IPS DF 6.9 (cell line): ENCODE results near the gene PCBD1.

Experiments used
- DNase-seq: peaks from one replicate; pipeline ENCODE4 v3.0.0-alpha.2; 2013; ENCODE audit warnings: low read depth, low spot score
- H3K27ac ChIP-seq: one replicate; pipeline ENCODE4 v1.5.1; 2013; ENCODE audit warnings: low read length, control low read depth
- H3K27me3 ChIP-seq: 2 replicates; pipeline ENCODE4 v1.6.1; 2013; ENCODE audit warnings: mild to moderate bottlenecking, low read length; ENCODE audit not compliant: control insufficient read depth, insufficient read depth
- H3K36me3 ChIP-seq: 2 replicates; pipeline ENCODE4 v1.6.1; 2013; ENCODE audit warnings: low read length; ENCODE audit not compliant: control insufficient read depth, insufficient read depth
- H3K4me1 ChIP-seq: 2 replicates; pipeline ENCODE4 v1.6.1; 2013; ENCODE audit warnings: low read length; ENCODE audit not compliant: control insufficient read depth, insufficient read depth
- H3K4me3 ChIP-seq: 2 replicates; pipeline ENCODE4 v1.5.1; 2013; ENCODE audit warnings: mild to moderate bottlenecking, low read length
- H3K9me3 ChIP-seq: 2 replicates; pipeline ENCODE4 v1.6.1; 2013; ENCODE audit warnings: low read length, inconsistent platforms; ENCODE audit not compliant: control insufficient read depth, insufficient read depth
- WGBS: extraction: QIAGEN DNeasy Blood & Tissue Kit; methylation state at CpG from one replicate; pipeline ENCODE4 v1.1.7; 2013; ENCODE audit warnings: mixed read lengths, missing lambda C conversion rate; ENCODE audit not compliant: insufficient read length, insufficient coverage; 5-methylcytosine and 5-hydroxymethylcytosine counted together

Gene PCBD1

DNA sequence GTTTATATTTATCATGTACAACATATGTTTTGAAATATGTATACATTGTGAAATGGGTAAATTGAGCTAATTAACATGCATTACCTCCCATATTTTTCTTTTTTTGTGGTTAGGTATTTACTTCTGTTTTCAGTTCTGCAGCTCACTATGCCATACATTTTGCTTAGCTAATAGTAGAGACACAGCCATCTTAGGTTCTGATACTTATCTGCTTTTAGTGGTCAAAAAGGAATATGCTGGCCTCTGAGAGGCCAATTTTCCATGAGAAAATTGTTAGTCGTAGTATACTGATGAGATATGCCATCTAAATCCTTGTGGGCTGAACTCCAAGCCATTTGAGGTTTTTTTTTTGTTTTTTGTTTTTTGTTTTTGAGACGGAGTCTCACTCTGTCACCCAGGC lies 41.6 kb downstream of the PCBD1 start:
- Histone ChIP-seq H3K4me3 (no peak overlapping the region), H3K4me1 (no peaks in the 10 kb centered on the region), H3K36me3 (peaks cover 2% of the 10 kb centered on the region), H3K27me3 (no peaks in the 10 kb centered on the region), H3K27ac (no peak overlapping the region), H3K9me3 (no peaks in the 10 kb centered on the region)
- no CpG with 5 or more reads among the region's 2 CpGs for WGBS
- DNase-seq, result no peak

DNA sequence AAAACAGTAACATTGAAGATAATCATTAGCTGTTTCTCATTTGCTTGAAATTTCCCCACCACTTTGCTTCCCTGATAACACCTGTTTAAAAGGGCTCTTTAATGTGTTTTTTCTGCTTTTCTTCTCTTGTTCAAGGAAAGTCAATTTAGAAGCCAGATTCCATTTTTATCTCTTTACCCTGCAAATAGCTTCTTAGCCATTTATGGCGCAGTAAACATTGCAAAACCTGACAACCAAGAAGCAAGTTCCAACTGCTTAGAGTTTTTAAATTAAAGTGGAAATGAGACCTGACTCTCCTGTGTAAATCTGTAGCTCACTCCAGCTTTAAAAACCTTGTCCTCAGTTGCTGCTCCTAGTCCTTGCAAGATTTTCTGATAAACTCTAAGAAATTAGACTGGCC lies 42.5 kb downstream of the PCBD1 start:
- Histone ChIP-seq H3K27ac (no peak overlapping the region), H3K36me3 (no peaks in the 10 kb centered on the region; the same call in 1 of the 2 replicates), H3K4me1 (no peaks in the 10 kb centered on the region), H3K27me3 (no peaks in the 10 kb centered on the region), H3K9me3 (no peaks in the 10 kb centered on the region), H3K4me3 (no peak overlapping the region)
- no CpG with 5 or more reads among the region's 1 CpG for WGBS
- DNase-seq, result no peak

GRCh38 chr10:70845256-70845655 lies 43.1 kb downstream of the PCBD1 start:
- Histone ChIP-seq H3K27ac (no peak overlapping the region), H3K36me3 (no peaks in the 10 kb centered on the region; the same call in 1 of the 2 replicates), H3K27me3 (no peaks in the 10 kb centered on the region), H3K4me3 (no peak overlapping the region), H3K9me3 (no peaks in the 10 kb centered on the region), H3K4me1 (no peaks in the 10 kb centered on the region)
- DNase-seq, result no peak
- no CpG with 5 or more reads among the region's 2 CpGs for WGBS

- DNase-seq, result no peak
- H3K36me3 ChIP-seq, result no peaks in the 10 kb centered on the region; the same call in 1 of the 2 replicates
- no peak overlapping the region for H3K27ac ChIP-seq
- WGBS, result no CpG with 5 or more reads among the region's 2 CpGs
- H3K9me3 ChIP-seq, result no peaks in the 10 kb centered on the region
- no peaks in the 10 kb centered on the region for H3K4me1 ChIP-seq
- H3K27me3 ChIP-seq, result no peaks in the 10 kb centered on the region
- no peak overlapping the region for H3K4me3 ChIP-seq
These were observed 44.4 kb downstream of the PCBD1 start for GRCh38 chr10:70843776-70844489.

DNA sequence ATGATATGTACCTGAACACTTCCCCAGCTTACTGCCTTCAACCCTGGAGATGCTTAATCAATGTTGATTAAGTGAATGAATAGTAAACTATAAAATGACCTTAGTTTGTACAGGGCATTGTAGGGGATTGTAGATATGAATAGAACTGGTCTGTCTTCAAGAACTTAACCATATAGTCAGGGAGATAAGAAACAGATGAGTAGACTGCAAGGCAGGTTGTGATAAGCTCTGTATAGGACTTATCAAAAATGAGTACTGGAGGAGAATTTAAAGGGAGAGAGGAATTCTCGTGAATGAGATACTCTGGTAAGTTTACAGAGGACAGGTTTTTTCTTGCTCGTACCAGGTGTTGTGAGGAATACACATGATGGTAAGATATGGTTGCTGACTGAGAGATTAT lies 45.0 kb downstream of the PCBD1 start:
- no peak for DNase-seq
- Histone ChIP-seq H3K36me3 (no peaks in the 10 kb centered on the region; the same call in 1 of the 2 replicates), H3K9me3 (no peaks in the 10 kb centered on the region), H3K27me3 (no peaks in the 10 kb centered on the region), H3K27ac (no peak overlapping the region), H3K4me3 (no peak overlapping the region), H3K4me1 (no peaks in the 10 kb centered on the region)
- no CpG with 5 or more reads among the region's 2 CpGs for WGBS

GRCh38 chr10:70840836-70841235 lies 47.5 kb downstream of the PCBD1 start:
- DNase-seq, result no peak
- H3K36me3 ChIP-seq, result no peaks in the 10 kb centered on the region; the same call in 1 of the 2 replicates
- no peaks in the 10 kb centered on the region for H3K27me3 ChIP-seq
- H3K27ac ChIP-seq, result no peak overlapping the region
- H3K9me3 ChIP-seq, result no peaks in the 10 kb centered on the region
- no CpG with 5 or more reads among the region's 2 CpGs for WGBS
- no peak overlapping the region for H3K4me3 ChIP-seq
- H3K4me1 ChIP-seq, result no peaks in the 10 kb centered on the region

GRCh38 chr10:70838270-70838805 lies 50.0 kb downstream of the PCBD1 start:
- H3K36me3 ChIP-seq, result no peaks in the 10 kb centered on the region; the same call in 1 of the 2 replicates
- H3K27me3 ChIP-seq, result no peaks in the 10 kb centered on the region
- no CpG with 5 or more reads among the region's 4 CpGs for WGBS
- H3K27ac ChIP-seq, result no peak overlapping the region
- no peak for DNase-seq
- no peak overlapping the region for H3K4me3 ChIP-seq
- H3K4me1 ChIP-seq, result no peaks in the 10 kb centered on the region
- H3K9me3 ChIP-seq, result no peaks in the 10 kb centered on the region

GRCh38 chr10:70837660-70838059 lies 50.7 kb downstream of the PCBD1 start:
- no CpG with 5 or more reads among the region's 3 CpGs for WGBS
- Histone ChIP-seq H3K4me3 (no peak overlapping the region), H3K27me3 (no peaks in the 10 kb centered on the region), H3K36me3 (no peaks in the 10 kb centered on the region; the same call in 1 of the 2 replicates), H3K4me1 (no peaks in the 10 kb centered on the region), H3K9me3 (no peaks in the 10 kb centered on the region), H3K27ac (no peak overlapping the region)
- no peak for DNase-seq

GRCh38 chr10:70836319-70836718 lies 52.0 kb downstream of the PCBD1 start:
- Histone ChIP-seq H3K9me3 (no peaks in the 10 kb centered on the region), H3K27me3 (no peaks in the 10 kb centered on the region), H3K27ac (no peak overlapping the region), H3K4me3 (no peak overlapping the region), H3K4me1 (no peaks in the 10 kb centered on the region), H3K36me3 (no peaks in the 10 kb centered on the region; the same call in 1 of the 2 replicates)
- WGBS, result no CpG with 5 or more reads among the region's 2 CpGs
- no peak for DNase-seq

DNA sequence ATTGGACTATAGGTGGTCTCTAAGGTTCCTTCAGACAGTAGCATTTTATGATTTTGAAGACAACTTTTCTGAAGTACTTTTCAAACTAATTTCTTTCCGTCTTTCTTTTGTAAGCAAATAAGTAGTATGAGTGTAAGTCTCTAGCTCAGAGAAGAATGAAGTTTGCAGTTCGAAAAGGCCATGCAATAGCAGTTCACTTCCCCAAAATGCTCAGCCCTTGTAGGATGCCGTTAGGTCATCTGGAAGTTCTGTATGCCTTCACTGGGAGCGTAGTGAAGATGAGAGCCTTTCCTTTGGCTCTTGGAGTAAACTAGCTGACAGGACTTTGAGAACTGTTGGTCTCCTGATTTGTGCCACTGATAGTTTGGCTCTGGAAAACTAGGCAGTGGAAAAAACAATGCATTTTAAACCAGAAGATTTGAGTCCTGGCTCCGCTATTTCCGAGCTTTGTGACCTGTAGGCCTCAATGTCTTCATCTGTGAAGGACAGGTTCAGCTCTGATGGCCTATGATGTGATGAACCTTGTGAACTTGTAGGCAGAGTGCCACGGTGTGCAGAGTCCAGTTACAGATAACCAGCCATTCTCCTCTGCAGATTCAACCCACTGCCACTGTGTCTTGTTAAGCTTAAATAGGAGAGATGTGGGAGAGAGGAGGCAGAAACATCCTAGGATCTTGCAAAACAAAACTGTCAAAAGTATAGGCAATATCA lies 53.8 kb downstream of the PCBD1 start:
- no peak for DNase-seq
- peaks cover 2% of the 10 kb centered on the region; the same call in 1 of the 2 replicates for H3K36me3 ChIP-seq
- H3K4me1 ChIP-seq, result no peaks in the 10 kb centered on the region
- H3K4me3 ChIP-seq, result no peak overlapping the region
- no CpG with 5 or more reads among the region's 7 CpGs for WGBS
- no peak overlapping the region for H3K27ac ChIP-seq
- H3K27me3 ChIP-seq, result no peaks in the 10 kb centered on the region
- no peaks in the 10 kb centered on the region for H3K9me3 ChIP-seq
